Stimulated activated CD8-positive, alpha-beta memory T cell treated with anti-CD3 and anti-CD28 coated beads, Interleukin-15, amount 100 ng/mL, for 4 hours (primary cell): Measurements from ENCODE around the gene HORMAD2.
A peak's percentile ranks its signal among the peaks of the same experiment; 100 is the strongest.
"Not testable (repeated sequence)": the region's sequence is repeated elsewhere in the genome, so short reads cannot be mapped to it uniquely, and the experiment has no call there.

Source experiments
- DNase-seq, 2 donors: peaks; one replicate each; pipeline ENCODE4 v3.0.0-alpha.2; 2020; ENCODE audit warnings: low read depth in 2 of 2

Gene HORMAD2

DNA sequence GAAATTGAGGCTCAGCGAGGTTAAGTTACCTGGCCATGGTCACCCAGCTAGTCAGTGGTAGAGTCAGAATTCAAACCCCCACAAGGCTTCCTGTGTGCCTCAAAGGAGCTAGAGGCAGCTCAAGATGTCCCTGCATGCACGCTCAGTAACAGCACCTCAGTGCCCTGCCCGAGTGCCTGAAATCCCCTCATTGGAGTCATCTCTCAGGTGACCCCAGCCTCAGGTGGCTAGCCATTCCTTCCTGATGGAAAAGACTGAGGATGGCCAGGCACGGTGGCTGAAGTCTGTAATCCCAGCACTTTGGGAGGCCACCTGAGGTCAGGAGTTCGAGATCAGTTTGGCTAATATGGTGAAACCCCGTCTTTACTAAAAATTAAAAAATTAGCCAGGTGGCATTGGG lies 129.4 kb downstream of the HORMAD2 start:
- DNase-seq = no peak

DNA sequence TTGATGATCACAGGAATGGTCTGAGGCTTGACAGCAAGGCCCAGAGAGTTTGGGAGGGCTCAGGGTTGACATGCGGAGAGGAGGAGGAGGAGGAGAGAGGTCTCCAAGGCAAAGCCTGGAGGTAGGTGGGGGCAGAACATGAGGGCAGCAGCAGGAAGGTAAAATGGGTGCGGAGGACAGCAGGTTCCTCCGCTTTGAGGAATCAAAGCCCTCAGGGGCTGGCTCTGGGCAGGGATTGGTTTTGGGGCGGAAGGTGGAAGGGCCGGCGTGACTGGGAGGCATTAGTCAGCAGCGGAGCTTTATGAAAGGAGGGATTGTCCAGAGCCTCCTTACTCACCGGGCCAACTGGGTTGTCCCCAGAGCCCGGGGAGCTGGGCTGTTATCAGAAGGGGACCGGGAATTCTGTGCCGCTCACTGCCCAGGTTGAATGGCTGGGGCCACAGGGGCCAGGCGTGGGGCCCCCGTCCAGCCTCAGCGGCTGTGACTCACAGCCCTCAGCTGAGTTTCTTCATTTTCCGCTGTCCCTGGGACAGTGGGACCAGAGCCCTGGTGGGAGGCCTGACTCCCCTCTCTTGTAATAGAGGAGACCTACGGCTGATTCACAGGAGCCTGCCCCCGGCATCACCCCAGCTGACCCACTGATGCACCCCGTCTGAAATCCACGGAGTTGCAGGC lies 130.1 kb downstream of the HORMAD2 start:
- DNase-seq = no peak

DNA sequence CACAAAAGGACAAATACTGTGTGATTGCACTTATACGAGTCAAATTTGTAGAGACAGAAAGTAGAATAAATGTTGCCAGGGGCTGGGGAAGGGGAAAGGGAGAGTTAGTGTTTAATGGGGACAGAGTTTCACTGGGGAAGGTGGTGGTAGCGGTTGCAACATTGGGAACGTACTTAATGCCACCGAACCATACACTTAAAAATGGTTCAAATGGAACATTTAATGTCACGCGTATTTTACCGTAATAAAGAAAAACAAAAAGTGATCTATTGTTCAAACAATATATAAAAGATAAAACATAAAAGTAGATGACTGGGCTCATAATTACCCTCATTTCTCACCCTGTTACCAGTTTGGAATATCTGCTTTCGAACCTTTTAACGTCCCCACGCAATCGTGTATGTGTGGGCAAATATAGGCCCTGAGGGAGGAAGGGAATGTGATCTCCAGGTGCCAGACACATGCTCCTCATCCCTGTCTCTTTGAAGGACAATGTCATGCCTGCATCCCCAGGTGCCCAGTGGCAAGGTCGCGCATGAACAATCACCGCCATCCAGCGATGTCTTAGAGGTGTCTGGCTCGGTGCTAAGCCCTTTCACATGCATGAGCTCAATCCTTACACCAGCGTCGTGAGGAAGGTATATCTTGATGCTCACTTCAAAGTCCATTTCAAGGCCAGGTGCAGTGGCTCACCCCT lies 131.0 kb downstream of the HORMAD2 start:
- no peak for DNase-seq

DNA sequence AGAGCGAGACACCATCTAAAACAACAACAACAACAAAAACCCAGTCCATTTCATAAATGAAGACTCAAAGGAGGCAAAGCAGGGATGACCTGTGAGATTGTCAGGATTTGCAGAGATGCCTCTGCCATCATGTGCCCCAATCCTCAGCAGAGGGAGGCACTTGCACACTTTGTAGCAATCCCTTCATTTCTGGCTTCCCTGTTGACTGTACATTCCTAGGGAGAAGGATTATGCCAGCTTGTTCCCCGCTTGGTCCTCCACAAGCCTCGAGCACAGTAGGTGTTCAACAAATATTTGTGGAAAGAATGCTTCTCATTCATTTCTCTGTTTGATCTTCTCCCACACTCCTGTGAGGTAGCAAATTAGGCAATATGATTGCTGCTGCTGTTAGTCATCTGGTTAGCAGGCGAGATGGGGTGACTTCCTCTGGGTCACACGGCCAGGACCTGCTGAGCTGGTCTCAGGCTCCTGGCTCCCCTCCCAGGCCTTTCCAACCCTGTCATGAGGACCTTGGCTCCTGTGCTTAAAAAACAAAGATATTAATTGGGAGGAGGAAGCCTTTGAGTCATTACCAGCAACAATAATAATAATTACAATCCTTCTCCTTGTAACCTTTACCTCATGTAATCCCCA lies 132.2 kb downstream of the HORMAD2 start:
- no peak for DNase-seq

DNA sequence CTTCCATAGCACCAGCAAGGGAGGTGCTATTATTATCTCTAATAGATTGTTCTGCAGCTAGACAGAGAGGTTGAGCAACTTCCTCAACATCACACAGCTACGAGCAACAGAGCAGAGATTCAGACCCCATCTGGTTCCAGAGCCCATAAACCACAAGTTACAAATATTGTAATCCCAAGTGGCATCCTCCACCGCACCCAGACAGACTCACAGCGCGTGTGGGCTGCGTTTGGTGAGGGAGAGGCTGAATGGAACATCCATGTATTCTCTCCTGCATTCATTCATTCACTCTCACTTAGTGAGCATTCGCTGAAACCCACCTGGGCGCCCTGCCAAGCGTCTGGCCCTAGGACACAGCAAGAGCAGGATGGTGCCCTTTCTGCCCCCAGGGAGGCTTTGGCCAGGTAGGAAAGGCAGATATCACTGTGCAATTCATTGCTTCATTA lies 132.8 kb downstream of the HORMAD2 start:
- DNase-seq = no peak

DNA sequence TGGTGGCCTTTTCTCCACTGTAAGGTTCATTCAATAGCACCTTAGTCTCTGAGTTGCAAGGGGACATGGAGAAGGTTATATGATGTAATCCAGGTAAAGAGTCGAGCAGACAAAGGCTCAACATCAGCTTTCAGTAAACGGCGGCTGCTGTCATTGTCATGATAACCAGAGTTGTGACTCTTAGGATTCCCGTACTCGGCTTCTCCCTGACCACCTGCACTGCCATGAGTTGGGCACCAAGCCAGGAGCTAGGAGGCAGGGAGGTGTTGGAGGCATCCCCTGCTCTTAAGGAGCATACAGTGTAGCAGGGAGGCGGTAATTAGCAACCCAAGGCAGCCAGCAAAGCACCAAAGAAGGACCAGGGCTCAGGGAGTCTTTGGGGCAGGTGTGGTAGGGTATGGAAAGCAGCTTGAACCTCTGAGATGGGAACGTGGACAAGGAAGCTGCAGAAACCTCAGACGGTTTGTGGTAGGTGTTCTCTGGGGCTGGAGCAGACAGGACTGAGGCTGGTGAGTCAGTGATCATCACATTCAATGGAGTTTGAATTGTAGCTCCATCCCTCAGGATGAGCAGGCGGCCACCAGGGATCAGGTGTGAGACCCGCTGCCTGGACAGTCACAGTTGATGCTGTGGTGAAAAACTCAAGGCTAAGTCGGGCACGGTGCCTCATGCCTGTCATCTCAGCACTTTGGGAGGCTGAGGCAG lies 134.6 kb downstream of the HORMAD2 start:
- no peak for DNase-seq

DNA sequence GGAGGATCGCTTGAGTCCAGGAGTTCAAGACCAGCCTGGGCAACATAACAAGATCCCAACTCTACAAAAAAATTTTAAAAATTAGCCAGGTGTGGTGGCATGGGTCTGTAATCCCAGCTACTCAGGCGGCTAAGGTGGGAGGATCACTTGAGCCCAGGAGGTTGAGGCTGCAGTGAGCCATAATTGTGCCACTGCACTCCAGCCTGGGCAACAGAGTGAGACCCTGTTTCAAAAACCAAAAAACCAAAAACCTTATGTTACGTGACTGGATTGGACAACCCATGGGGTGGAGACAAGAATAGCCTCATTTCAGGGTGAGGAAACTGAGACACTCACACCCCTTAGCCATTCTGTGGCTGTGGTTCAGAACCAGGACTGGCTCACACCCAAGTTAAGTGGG lies 136.0 kb downstream of the HORMAD2 start:
- DNase-seq = not testable (repeated sequence)

DNA sequence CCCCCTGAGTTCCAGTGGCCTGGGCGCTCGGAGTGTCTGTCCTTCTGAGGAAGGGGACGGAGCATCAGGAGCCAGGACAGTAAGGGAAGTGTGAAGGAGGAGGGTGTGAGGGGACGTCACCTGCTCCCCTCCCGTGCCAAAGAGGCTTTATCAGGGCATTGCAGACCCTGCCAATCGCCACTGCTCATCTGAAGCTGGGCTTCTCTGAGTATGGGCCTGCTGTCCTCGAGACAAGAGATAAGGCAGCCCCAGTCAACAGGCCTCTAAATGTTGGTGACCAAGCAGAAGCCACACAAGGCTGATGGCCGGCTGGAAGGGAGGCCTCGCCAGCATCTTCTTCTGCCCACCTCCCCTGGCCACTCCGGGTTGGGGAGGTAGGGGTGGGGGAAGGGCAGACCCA lies 136.4 kb downstream of the HORMAD2 start:
- no peak for DNase-seq

DNA sequence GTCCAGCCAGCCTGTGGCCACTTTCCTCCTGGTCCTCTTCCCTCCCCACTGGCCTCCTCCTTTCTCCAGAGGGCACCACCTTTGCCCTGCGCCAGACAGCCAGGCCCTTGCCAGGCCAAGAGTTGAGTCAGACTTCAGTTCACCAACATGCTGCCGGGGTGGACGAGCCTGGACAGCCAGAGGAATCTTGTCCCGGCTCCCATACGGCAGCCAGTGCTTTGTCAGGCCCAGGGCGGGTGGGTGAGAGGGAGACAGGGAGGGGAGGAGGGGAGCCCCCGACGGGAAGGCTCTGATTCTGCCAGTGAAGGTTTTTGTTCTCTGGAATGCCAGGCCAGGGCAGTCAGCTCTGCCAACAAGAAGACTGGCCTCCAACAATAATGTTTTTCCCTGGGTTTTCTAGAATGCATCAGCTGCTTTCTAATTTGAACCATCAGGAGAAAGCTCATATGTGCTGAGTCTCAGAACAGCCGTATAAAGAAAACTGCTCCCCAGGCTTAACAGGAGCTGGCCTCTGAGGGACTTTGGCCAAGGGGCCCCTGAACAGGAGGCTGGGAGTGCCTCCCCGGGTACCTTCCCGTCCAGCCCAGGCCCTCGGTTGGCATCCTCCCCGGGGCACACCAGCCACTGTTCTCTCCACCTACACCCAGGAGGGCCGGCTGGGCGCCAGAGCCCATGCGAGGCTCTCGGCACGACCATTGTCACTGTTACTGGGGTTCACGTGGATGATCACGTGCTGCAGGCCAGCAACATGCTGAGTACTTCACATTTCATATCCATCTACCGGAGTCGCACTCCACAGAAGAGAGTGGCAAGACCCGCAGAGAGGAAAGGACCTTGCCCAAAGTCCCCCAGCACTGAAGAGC lies 137.7 kb downstream of the HORMAD2 start:
- no peak for DNase-seq

DNA sequence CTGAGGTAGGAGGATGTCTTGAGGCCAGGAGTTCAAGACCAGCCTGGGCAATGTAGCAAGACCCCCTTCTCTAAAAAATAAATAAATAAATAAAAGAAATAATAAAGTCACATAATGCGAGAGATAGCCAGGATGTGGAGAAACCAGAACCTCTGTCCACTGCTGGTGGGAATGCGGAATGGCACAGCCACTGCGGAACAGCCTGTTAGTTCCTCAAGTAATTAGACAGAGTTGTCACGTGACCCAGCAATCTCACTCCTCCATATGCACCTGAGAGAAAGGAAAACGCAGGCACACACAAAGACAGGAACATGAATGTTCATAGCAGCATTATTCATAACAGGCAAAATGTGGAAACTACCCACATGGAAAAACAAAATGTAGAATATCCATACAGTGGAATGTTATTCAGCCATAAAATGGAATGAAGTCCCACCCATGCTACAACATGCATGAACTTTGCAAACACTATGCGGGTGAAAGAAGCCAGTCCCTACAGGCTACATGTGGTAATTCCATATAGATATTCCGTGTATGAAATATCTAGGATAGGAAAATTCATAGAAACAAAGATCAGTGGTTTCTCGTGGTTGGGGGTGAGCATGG lies 138.9 kb downstream of the HORMAD2 start:
- DNase-seq = no peak

DNA sequence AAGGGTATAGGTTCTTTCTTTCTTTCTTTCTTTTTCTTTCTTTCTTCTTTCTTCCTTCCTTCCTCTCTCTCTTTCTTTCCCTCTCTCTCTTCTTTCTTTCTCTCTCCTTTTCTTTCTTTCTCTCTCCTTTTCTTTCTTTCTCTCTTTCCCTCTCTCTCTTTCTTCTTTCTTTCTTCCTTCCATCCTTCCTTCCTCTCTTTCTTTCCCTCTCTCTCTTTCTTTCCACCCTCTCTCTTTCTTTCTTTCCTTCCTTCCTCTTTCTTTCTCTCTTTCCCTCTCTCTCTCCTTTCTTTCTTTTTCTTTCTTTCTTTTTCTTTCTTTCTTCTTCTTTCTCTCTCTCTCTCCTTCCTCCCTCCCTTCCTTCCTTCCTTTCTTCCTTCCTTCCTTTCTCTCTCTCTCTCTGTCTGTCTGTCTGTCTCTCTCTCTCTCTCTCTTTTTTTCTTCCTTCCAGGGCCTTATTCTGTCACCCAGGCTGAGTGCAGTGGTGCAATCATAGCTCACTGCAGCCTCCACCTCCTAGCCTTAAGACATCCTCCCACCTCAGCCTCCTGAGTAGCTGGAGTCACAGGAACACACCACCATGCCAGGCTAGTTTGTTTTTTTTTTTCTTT lies 139.5 kb downstream of the HORMAD2 start:
- no peak for DNase-seq

DNA sequence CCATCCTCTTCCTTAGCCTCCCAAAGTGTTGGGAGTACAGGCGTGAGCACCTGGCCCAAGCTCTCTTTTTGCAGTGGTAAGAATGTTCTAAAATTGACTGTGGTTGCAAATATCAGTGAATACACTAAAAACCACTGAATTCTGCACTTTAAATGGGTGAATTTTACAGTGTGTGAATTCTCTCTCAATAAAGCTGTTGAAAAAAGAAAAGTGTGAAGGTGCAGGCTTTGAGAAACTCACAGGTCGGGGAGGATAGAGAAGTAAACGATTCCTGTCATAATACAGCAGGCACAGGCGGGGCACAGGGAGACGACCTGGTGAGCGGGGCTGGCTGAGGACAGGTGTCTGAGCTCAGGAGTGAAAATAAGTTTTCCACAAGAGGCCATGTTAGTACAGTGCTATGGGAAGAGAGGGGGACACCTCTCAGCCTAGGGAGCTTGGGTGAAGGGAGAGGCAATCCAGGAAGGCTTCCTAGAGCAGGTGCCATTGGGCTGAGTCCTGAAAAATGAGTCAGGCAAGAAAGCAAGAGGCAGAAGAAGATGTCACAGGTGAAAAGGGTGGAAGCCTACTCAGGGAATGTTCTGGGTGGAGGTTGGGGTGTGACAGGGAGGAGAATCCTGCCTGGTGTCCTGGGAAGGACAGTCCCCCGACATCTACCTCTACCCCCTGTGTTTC lies 140.2 kb downstream of the HORMAD2 start:
- DNase-seq = no peak

DNA sequence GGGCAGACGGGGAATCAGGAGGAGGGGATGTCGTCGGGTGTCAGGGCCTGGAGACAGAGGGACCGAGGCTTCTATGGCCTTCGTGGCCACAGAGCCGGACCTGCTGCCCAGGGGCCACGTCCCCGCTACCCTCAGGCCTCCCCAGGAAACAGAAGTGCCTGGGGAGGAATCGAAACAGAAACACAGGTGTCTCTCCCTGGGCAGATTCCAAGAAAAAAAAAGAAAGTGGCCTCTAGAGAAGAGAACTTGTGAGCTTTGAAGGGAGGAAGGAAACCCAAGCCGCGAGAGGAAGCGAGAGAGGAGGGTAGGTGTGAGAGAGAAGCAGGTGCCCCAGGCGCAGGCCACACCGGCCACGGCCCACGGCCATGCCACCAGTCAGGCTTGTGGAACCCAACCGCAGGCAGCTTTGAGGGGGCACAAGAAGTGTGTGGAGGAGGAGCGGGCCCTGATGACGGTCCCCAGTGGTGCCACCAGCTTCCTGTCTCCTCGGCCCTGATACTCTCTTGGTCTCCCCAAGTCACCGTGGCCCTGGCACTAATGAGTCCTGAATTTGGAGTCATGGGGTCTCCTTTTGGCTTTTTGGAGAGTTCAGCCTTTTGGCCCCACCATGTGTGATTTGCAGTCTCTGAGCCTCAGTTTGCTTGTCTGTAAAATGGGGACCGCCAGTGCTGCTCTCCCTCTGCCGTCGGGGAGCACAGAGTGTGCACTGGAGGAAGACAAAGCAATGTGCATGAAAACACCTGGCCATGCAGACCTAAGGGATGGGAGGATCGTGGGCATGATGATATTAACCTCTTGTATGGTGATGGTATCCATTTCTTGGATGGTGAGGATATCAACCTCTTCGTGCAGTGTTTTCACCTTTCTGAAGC lies 141.1 kb downstream of the HORMAD2 start:
- DNase-seq = peak; percentile 57 to 66

DNA sequence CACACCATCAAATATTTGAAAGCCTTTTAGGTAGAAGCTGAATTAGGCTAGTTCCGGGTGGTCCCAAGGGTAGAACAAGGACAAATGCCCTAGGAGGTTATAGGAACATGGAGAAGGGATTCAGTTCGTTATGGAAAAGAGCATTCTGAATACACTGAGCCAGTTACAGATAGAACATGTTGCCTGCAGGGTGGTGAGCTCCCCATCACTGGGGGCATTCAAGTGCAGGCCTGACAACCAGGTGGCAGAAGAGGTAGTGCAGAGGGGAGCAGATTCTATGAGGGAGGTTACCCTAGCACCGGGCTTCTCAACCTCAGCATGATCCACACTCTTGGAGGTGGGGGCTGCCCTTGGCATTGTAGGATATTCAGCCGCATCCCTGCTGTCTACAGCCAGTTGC lies 142.1 kb downstream of the HORMAD2 start:
- no peak for DNase-seq

DNA sequence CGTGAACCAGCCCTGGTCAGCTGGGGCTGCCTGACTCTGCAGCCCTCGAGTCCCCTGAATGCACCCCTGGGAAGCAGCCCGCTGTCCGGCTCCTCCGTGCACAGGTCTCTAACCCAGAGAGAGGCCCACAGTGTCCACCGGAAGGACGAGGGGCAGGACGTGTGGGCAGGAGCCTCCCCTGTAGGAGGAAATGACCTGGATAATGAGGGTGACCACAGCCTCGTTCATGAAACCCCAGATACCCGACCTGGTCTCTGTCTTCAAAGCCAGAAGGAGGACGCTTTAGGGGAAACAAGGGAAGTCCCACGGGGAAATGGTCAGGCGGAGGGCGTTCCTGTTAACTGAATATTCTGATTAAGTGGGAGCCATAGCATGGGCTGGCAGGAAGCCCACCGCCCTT lies 143.0 kb downstream of the HORMAD2 start:
- DNase-seq = no peak

DNA sequence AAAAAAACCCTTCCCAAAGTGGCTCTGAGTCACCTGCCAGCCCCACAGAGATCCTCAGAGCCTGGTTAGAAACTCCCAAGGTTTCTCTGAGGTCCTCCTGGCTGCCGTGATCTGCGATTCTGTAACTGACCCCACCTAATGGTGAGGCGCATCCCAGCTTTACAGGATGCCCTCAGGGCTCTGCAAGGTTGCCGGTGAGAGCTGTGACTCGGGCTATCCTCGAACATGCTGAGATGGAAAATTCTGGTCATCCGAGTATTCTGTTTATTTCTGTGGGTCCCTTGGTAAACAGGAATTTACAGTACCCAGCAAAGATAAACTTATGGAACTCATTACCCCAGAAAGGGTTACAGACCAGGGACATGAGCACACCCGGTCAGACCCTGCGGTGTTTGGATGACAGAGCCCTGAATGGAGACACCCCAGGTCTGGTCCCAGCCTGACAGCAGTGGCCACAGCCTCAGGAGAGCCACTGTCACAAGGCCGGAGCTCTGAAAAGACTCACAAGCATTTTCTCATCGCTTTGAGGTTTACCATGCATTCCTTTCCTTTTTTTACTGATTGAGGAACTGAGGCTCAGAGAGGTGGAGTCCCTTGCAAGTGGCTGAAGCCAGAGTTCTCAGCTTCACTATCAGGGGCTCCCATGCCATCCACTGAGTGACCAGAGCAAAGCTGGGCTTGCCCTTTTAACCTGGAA lies 144.0 kb downstream of the HORMAD2 start:
- no peak for DNase-seq

DNA sequence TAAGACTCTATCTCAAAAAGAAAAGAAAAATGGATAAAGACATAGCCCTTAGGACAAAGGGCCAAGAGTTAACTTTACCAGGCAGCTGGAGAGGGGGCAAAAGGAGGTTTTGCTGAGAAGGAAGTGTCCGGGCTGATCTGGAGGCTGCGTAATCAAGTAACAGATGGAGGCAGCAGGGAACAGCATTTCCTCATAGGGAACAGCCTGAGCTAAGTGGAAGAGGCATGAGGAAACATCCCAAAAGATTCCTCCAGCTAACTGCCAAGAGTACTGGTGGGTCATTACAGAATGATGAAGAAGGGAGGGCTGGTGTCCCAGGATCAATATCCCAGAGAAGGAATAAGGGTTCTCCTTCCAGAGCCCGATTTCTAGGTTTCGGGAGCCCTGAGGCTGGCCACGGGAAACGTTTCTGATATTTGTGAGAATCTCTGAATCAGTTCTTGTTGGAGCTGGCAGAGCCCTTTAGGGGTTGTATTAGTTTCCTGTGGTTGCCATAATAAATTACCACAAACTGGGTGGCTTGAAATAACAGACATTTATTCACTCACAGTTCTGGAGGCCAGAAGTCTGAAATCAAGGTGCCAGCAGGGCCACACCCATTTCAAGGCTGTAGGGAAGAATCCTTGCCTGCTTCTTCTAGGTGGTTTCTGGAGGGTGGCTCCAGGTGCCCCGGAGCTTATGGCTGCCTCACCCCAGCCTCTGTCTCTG lies 145.1 kb downstream of the HORMAD2 start:
- DNase-seq = no peak
